NK-92 treated with Interleukin-12 subunit alpha and Interleukin-12 subunit beta, amount 100 ng/mL, for 24 hours (cell line): Measurements from ENCODE around the gene MTF2.

ENCODE experiments used
- DNase-seq: peaks from one replicate; lab custom pipeline; 2025; lab: John Stamatoyannopoulos, UW

MTF2 gene

GRCh38 chr1:93186667-93187066, 107.6 kb downstream of the MTF2 start:
- no peak for DNase-seq
